ENCODE results near the gene ZNF37A.
"Not testable (repeated sequence)": the region's sequence is repeated elsewhere in the genome, so short reads cannot be mapped to it uniquely, and the experiment has no call there.

The ZNF37A gene

GRCh38 chr10:38094158-38094926 lies at the start of gene ZNF37A:
Gene ZNF37A (plus strand): TSS chr10:38094337. CDS start chr10:38096618, 2,281 bp downstream.
- peak; percentile 86 for DNase-seq

- no peak for DNase-seq
Observed at GRCh38 chr10:38045129-38045528, 49.0 kb upstream of the ZNF37A start.

DNA sequence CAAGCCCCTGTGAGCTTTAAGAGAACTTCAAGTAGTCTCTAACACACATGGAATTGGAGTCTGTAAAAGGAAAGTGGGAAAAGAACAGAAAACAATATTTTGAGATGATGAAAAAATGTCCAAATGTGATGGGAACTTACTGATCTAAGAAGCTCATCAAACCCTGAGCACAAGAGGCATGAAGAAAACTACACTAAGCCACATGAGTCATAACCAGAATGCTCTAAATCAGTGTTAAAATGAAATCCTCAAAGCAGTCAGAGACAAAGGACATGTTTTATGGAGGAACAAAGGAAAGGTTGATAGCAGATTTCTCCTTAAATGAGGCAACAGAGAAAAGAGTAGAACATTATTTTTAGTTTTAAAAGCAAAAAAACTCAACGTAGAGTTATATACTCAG lies 46.5 kb upstream of the ZNF37A start:
- DNase-seq, result no peak

DNA sequence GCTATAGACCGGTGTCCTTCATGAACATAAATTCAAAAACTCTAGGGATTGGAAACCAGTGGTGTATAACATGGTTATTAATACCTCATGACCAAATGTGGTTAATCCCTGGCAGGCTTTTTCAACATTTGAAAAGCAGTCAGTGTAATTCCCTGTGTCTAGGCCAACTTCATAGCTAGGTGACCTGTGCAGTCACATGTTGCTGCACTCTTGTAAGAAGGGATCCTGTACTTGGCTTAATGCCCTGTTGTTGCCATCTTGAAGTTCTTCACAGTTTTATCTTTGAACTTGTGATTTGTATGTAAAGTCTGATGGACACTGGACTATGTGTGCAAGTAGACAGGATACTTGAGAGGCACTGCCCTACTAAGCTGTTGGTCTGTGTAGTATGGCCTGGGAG lies 43.9 kb upstream of the ZNF37A start:
- no peak for DNase-seq

DNA sequence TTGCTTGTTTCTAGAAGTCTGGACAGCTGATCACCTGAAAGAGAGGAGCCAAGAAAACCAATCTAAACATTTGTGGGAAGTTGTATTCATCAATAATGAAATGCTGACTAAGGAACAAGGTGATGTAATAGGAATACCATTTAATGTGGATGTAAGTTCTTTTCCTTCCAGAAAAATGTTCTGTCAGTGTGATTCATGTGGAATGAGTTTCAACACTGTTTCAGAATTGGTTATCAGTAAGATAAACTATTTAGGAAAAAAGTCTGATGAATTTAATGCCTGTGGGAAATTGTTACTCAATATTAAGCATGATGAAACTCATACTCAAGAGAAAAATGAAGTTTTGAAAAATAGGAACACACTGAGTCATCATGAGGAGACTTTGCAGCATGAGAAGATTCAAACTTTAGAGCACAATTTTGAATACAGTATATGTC lies 39.8 kb upstream of the ZNF37A start:
- DNase-seq, result no peak

DNA sequence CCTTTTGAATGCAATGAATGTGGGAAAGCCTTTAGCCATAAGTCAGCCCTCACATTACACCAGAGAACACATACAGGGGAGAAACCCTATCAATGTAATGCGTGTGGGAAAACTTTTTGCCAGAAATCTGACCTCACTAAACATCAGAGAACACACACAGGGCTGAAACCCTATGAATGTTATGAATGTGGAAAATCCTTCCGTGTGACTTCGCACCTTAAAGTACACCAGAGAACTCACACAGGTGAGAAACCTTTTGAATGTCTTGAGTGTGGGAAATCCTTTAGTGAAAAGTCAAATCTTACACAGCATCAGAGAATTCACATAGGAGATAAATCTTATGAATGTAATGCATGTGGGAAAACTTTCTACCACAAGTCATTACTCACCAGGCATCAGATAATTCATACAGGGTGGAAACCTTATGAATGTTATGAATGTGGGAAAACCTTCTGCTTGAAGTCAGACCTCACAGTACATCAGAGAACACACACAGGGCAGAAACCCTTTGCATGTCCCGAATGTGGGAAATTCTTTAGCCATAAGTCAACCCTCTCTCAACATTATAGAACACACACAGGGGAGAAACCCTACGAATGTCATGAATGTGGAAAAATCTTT lies 38.8 kb upstream of the ZNF37A start:
- not testable (repeated sequence) for DNase-seq

- DNase-seq, result not testable (repeated sequence)
Observed at GRCh38 chr10:38069663-38070062, 24.5 kb upstream of the ZNF37A start.

- no peak for DNase-seq
Observed at GRCh38 chr10:38070501-38070900, 23.6 kb upstream of the ZNF37A start.

- DNase-seq, result no peak
Observed at GRCh38 chr10:38072552-38072951, 21.6 kb upstream of the ZNF37A start.

- DNase-seq, result no peak
Observed at GRCh38 chr10:38076687-38077086, 17.4 kb upstream of the ZNF37A start.

DNA sequence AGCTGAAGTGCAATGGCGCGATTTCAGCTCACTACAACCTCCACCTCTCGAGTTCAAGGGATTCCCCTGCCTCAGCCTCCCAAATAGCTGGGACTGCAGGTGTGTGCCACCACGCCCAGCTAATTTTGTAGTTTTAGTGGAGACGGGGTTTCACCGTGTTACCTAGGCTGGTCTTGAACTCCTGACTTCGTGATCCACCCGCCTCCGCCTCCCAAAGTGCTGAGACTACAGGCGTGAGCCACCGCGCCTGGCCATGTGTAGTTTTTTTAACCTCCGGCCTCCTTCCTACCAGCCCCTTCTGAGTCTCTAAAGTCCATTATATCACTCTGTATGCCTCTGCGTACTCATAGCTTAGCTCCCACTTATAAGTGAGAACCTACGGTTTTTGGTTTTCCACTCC lies 819 bp upstream of the ZNF37A start:
- DNase-seq, result not testable (repeated sequence)

DNA sequence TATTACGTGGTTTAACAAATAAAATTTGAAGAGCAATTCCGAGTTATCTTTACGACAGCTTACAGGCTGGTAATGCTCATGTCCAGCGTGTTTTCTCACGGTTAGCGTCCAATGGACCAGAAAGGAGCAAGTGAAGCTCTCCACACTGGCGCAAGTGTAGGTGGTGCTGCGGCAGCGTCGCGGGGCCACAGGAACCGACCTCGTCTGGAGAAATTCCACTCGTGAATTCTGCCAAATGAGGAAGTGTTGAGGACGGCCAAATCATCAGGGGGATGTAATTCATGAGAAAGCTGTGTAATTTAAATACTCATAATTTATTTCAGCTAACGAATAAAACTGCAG lies 350 bp upstream of the ZNF37A start:
- no peak for DNase-seq

DNA sequence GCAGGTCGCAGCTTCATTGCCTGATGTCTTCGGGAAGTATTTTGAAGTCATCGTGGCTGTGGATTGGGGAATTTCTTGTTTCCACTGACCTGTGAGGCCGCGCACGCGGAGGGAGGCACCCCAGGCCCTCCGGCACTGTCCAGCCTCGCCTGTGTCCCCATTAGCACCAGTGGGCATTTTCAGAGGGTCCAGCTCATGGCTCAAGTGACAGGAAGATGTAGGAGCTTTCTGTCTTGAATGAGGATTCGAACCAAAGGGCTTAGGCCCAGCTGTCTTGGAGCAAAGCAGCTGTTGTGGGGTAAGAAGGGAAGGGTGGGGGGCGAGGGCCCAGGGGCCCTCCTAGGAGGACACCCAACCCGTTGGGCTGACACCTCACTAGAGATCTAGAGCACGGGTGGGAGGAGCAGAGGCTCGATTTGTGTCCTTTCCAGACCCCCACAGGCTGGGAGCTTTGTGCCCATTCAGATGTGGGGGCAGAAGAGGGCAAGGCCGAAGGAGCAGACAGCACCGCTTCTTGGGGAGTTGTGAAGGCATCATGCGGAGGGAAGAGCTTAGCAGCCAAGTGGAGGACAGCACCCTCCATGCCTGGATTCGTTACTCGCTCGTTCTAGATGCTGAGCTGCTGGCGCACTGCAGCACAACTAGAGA lies 914 bp downstream of the ZNF37A start:
- no peak for DNase-seq

DNA sequence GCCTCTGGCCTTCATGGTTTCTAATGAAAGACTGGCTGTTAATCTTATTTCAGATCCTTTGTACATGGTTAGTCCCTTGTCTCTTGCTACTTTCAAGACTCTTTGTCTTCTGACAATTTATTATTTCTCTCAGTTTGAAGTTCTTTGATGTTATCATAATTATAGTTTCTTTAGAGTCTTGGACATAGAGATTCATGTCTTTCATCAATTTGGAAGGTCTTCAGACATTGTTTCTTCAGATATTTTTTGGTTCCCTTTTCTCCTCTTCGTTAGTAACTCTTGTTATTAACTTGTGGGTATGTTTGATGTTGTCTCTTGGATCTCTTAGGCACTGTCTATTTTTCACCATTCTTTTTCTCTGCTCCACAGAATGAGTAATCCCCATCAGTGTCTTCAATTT lies 8.7 kb downstream of the ZNF37A start:
- no peak for DNase-seq

DNA sequence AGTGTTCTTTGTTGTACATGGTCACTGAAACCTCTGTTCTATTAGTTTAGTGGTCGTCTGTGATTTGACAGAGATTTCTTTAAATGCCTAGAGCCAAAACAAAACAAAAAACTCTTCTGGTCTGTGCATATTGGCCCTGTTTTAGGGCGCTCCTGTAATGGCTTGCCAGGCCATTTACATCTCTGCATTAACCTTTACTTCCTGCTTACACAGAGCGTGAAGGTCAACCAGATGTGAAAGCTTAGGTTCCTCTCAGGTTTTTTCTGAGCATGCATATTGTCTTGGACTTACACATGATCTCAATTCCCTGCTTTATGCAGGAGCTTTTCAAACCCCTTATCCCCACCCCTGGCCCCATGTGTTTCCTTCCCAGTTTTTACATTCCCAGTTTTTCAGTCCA lies 9.6 kb downstream of the ZNF37A start:
- no peak for DNase-seq

GRCh38 chr10:38112159-38112558 lies 18.0 kb downstream of the ZNF37A start:
- DNase-seq, result no peak

DNA sequence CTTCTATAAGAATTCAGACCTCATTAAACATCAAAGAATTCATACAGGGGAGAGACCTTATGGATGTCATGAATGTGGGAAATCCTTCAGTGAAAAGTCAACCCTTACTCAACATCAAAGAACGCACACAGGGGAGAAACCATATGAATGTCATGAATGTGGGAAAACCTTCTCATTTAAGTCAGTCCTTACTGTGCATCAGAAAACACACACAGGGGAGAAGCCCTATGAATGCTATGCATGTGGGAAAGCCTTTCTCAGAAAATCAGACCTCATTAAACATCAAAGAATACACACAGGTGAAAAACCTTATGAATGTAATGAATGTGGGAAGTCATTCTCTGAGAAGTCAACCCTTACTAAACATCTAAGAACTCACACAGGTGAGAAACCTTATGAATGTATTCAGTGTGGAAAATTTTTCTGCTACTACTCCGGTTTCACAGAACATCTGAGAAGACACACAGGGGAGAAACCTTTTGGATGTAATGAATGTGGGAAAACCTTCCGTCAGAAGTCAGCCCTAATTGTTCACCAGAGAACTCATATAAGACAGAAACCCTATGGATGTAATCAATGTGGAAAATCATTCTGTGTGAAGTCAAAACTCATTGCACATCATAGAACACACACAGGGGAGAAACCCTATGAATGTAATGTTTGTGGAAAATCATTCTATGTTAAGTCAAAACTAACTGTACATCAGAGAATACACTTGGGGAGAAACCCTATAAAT lies 24.1 kb downstream of the ZNF37A start:
- no peak for DNase-seq

GRCh38 chr10:38119038-38119437 lies 24.9 kb downstream of the ZNF37A start:
- DNase-seq, result no peak

DNA sequence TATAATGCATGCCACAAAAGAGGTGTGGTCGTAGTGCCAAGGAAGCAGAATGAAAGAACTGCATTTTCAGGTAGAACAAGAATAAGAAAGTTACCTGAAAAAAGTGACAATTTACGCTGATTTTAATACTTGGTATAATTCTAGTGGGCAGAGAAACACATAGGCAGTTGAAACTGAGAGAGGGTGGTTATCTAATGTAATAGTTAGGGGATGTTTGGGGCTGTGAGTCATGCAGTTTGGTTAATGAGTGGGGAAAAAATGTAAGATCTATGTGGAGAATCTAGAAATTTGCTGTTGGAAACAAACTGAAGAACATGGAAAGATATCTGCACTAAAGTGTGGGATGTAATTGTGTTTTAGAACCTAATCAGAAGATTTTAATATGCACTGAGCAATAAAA lies 33.7 kb downstream of the ZNF37A start:
- DNase-seq, result no peak

DNA sequence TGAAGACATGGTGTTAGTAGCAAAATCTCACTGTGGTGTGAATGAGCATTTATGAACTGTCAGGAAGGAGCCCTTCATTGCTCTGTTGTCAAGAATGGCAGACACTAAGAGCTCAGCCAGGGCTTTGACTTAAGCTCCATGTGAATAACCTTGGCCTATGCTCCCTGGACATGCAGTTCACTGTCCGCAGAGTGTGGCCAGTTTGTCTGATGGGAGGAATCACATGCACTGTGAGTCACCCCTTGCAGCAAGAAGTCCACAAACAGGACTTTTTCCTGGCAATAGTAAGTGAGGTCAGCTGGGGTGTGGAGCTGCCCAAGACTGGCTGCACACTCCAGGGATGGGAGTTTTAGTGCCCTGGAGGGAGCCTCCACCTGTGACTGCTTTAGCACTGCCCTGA lies 49.5 kb downstream of the ZNF37A start:
- no peak for DNase-seq

DNA sequence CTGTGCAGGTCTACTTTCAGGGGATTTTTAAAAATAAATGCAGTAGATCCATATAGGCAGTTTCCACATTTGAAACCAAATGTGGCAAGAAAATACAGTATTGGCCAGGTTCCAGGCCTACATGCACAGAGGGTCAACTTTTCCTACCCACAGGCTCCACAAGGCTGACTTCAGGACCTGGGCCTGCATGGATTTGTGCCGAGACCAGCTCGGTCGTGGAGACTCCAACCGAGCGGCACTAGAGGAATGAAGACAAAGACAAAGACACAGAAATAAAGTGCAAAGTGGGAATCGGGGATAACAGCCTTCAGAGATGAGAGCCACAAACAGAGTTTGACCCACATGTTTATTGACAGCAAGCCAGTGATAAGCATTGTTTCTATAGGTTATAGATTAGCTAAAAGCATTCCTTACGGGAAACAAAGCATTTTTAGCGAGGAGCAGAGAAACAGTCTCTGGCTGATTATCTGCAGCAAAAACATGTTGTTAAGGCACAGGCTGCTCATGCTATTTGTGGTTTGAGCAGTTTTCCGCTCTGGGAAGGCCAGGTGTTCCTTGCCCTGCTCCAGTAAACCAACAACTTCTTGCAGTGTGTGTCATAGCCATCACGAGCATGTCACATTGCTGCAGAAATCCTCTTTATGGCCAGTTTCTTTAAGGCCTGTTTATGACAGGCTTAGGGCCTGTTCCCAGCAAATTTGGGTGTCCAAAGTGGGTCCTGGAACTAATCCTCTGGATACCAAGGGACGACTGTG lies 52.6 kb downstream of the ZNF37A start:
- DNase-seq, result no peak

DNA sequence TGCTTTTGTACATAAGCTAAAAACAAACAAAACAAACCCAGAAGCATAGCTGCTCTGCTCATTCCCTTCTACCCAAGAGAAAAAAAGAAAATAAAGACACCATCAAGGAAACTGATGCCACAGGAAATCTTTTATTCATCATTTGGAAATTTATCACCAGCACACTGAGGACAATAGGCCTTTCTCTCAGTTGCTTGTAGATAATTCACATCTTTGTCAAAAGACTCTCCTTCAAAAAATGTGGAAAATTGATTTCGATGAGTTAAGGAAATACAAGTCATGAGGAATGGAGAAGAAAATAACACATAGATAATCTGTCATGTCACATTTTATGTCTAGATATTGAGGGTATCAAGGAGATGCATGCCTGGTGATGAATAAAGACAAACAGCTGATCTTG lies 53.5 kb downstream of the ZNF37A start:
- DNase-seq, result no peak
